ENCODE measurements around the gene GAS2.
"Not testable (repeated sequence)": the region's sequence is repeated elsewhere in the genome, so short reads cannot be mapped to it uniquely, and the experiment has no call there.

GAS2 gene

DNA sequence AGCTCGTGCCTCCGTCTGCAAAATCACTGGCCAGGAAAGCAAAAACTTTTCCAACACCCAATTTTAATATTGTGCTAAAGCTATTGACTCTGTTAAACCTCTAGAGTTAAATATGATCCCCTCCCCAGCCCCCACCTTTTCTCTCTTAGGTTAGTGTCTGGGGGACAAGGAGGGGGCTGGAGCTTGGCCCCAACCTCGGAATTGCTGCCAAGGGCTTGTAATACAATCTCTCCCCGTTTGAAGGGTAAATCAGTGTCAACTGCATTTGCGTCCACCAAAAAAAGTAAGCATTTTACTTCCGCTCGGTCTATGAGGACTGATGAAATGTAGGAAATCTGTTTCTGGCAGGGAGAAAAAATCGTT is at the start of gene GAS2:
GAS2 (plus strand) TSS at position 287 of the 363 bp plus-strand sequence. CDS start 8,259 bp downstream, outside the sequence.
- no peak for DNase-seq (ENCODE audit: low read depth in 3 of 3)

- DNase-seq (ENCODE audit: low read depth in 3 of 3) = no peak
Measured at GRCh38 chr11:22617868-22618267, 48.5 kb upstream of the GAS2 start.

- DNase-seq (ENCODE audit: low read depth in 3 of 3) = peak; percentile 22 to 54 (median 43)
Measured at GRCh38 chr11:22624742-22625447, 41.5 kb upstream of the GAS2 start.

DNA sequence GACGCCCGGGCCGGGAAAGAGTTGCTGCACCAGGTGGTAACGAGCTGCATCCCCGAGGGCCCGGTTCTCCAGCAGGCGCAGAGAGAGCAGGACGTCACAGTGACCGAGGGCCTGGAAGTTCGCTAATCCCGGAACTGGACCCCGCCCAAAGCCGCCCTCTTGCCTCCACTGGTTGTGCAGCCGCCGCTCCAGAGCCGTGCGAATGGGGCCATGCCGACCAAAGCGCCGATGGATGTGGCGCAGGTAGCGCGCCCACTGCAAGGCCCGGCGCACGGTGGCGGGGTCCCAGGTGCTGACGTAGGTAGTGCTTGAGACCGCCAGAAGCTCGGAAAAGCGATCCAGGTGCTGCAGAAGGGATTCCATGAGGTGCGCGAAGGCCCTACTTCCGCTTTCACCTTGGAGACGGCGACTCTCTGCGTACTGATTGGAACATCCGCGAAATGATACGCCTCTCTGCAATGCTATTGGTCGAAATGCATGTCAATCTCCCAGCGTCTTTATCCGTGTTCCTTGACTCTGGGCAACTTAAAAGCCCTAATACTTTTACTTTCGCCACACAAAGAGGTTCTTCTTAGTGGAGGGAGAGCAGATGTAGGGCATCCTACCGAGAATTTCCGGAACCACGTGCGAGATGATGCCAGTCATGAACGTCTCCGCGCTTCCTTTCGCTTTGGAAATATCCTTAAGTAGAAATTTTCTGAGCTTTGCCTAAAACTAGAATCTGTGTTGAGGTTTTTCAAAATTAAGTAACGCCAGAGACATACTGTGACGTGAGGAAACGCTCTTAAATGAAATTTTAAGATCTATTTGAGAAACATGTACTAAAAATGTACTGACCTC is 40.7 kb upstream of the GAS2 start, which contains the start of gene FANCF:
FANCF (minus strand) TSS at position 376 of the 840 bp plus-strand sequence; CDS start at position 363, 13 bp downstream.
- DNase-seq (ENCODE audit: low read depth in 3 of 3) = peak; percentile 86 to 95 (median 87)

DNA sequence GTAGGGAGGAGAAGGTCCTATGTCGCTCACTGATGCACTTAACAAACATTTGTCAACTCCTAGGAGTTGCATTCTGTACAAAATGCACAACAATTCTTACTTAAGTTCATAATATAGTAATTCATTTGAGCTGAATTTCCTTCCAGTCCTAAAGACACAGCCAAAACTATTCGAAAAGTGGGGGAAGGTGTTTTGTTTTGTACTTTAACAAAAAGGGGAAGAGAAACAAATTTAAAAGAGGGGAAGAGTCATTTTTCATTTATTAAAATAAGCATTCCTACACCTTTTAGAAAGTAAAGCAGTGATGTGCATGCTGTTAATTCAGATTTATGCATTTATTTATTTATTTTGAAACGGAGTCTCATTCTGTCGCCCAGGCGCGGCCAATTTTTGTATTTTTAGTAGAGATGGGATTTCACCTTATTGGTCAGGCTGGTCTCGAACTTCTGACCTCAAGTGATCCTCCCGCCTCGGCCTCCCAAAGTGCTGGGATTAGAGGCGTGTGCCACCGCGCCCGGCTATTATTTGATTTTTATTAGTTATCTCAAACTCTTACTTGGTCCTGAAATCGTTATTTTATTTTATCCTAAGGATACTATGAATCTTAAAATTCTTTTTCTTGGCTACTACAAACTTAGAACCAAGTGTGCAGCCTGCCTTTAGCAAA is 39.7 kb upstream of the GAS2 start:
- no peak for DNase-seq (ENCODE audit: low read depth in 3 of 3)

DNA sequence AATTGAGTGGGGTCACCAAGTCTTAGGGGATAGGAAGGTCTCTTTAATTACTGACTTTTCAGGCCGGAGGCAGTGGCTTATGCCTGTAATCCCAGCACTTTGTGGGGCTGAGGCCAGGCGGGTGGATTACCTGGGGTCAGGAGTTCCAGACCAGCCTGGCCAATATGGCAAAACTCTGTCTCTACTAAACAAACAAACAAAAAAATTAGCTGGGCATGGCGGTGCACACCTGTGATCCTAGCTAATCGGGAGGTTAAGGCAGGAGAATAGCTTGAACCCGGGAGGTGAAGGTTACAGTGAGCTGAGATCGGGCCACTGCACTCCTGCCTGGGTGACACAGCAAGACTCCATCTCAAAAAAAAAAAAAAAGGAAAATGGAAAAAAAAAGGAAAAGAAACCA is 39.0 kb upstream of the GAS2 start:
- no peak for DNase-seq (ENCODE audit: low read depth in 3 of 3)

- DNase-seq (ENCODE audit: low read depth in 3 of 3) = no peak
Measured at GRCh38 chr11:22633354-22633902, 33.0 kb upstream of the GAS2 start.

GRCh38 chr11:22634897-22635629 is 31.3 kb upstream of the GAS2 start:
- no peak for DNase-seq (ENCODE audit: low read depth in 3 of 3)

DNA sequence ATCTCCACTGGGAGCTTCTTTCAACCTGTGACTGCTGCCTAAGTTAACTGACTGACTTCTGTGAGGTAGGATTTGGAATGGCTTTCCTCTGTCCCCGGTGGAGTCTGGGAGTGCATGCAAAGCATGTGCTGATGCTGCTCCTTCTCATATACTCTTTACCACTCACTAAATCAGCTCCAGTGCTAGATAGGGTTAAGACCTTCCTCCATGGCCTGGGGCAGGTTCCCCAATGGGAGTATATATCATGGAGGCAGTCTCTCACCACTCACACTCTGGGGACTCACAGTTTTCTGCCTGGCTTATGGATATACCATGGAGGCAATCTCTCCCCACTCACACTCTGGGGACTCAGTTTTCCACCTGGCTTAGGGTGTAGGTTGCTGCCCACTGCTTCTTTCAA is 30.7 kb upstream of the GAS2 start:
- DNase-seq (ENCODE audit: low read depth in 3 of 3) = no peak

- DNase-seq (ENCODE audit: low read depth in 3 of 3) = no peak
Measured at GRCh38 chr11:22640862-22641261, 25.5 kb upstream of the GAS2 start.

DNA sequence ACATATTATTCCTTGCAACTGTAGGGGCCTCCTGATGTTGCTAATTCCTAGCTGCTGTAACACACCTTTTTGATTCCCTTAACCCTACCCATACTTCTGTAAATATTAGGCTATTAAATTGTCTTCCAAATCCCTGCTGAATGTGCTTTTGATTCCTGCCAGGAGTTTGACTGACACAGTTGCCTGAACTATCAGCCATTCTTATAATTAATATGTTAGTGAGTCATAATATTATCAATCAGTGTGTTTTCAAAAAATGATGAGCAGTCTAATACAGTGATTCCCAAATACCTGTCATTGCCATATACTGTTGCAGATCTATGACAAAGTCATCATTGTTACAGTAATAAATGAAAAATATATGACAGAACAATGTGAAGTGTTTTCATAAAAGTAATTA is 24.9 kb upstream of the GAS2 start:
- no peak for DNase-seq (ENCODE audit: low read depth in 3 of 3)

DNA sequence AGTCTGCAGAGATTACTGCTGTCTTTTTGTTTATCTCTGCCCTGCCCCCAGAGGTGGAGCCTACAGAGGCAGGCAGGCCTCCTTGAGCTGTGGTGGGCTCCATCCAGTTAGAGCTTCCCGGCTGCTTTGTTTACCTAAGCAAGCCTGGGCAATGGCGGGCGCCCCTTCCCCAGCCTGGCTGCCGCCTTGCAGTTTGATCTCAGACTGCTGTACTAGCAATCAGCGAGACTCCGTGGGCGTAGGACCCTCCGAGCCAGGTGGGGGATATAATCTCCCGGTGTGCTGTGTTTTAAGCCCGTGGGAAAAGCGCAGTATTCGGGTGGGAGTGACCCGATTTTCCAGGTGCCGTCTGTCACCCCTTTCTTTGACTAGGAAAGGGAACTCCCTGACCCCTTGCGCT is 14.1 kb upstream of the GAS2 start:
- DNase-seq (ENCODE audit: low read depth in 3 of 3) = not testable (repeated sequence)

DNA sequence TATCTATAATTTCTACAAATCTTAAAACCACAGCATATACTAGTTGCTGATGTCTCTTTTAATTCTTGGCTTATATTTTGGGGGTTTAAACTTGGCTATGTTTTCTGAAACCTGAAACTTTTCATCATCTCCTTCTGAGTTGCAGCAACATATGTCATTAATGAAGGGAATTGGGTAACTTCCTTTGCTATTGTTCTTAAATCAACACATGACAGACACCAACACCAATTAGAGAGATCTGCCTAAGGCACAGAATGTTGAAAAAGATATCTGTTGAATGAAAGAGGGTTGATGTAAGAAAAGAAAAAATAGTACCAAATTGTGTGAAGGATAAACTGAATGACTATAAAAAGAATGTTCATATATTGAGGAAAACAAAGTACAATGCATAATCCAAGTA is 10.3 kb upstream of the GAS2 start:
- no peak for DNase-seq (ENCODE audit: low read depth in 3 of 3)

DNA sequence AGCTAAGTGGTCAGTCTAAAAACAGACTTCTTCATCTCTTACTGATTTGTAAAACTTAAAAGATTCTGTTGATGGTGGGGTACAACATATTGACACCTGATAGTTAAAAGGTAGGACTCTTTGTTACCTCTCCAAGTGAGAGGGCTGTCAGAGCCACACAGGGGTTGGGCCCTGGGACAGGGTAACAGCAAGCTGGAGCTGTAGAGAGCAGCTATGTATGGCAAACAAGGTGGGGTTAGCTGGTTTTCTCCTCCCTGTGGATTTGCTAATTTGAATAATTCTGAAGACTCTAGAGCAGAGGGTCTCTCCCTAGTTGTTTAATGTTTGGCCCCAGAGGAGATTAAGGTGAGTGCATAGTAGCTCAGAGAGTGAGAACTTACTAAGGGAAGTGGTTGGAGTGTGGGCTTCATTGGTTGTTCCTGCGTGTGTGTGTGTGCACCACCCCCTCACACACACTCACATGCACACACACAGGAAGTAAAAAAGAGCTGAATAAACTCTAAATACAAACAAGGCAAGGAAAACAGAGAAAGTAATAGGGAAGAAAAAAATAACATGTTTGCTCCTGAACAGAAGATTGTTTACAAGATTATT is 9.2 kb upstream of the GAS2 start:
- DNase-seq (ENCODE audit: low read depth in 3 of 3) = no peak

DNA sequence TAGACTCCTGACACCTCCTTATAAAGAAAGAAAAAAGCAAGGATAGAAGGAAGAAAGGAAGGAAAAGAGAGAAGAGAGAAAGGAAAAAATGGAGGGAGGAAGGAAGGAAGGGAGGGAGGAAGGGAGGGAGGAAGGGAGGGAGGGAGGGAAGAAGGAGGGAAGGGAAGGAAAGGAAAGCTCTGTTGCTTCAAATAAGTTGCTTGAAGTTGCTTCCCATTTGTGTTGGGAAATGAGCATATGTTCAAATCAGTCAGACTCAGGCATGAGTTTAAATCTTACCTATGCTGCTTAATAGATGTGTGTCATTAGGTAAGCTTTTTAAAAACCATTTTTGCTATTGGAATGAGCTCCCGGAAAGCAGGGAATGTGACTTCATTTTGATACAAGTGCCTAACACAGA is 6.6 kb upstream of the GAS2 start:
- DNase-seq (ENCODE audit: low read depth in 3 of 3) = no peak

DNA sequence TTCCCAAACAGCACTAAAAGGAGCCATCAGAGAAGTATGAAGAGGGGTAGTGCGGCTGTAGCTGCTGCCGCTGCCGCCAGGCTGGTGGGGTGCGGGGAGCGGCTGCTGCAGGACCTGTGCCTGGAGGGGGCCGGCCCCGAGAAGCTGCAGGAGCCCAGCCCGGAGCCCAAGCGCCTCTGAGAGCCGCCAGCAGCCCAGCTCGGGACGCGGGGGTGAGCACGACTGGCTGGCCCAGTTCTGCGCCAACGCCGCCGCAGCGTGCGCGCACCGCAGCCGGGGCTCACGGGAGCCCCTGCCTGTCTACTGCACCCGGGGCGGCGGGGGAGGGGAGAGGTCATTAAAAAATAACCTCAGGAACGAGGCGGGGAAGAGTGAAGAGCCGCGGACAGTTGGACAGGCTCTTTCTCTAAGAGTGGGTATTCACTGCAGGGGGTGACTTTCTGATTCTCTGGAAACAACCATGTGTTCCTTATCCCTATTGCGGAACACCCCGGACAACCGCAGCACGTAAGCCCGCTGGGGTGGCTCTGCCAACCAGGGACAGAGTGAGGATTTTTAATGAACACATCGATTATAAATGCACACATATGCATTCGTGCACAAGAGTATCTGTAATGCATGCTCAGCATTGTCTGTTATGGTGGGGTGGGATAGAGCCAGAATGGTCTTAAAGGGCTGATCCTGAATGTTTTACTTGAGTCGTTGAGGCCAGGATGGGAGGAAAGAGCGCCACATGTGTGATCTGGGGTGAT is 453 bp downstream of the GAS2 start:
- no peak for DNase-seq (ENCODE audit: low read depth in 3 of 3)

DNA sequence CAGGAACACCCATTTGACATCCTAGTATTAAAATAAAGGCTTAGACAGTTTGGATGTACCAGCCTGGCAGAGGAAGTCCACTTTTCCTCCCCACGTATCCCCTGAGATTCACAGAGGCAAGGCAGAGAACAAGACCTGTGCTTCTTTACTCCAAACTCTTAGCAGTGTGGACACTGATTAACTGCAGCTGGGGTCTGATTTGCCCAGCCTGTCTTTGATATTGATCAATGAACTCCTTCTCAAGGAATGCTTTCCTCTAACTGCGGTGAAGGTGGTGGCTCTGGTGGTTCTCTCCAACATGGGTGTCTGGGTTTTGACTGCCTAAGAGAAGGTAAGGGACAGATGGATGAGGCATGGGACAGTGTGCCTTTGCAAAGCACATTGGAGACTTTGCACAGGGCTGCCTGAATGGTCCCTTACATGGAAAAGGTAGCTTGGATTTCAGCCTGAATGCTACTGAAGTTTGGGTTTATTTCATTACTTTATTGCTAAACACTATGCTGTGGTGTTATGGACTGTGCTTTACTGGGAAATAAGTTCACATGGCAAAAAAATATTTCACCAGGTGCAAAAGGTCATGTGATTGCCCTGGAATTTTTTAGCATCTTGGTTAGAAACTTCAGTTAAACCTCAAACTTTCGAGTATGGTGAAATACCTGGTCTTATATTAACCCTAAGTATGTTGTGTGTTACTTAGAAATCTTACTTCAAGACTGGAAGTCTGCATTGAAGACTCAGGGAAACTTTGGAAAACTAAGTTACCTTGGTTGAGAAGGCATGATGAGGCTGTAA is 1.8 kb downstream of the GAS2 start:
- DNase-seq (ENCODE audit: low read depth in 3 of 3) = no peak

DNA sequence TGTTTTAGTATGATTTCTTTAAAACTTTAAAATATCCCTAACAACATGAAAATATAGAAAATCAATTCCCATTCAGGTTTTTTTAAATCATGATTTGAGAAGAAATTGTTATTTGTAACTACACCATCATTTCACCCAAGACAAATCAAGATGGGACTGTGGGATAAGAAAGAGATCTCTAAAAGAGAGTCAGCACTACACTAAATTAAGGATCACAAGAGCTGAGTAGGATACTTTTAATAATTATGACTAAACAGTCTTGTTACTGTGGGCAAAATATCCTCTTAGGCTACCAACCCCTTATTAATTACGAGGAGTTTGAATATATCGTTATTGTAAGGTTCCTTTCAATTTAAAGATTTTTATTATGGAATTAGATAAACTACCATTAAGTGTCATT is 3.0 kb downstream of the GAS2 start:
- no peak for DNase-seq (ENCODE audit: low read depth in 3 of 3)

GRCh38 chr11:22670830-22671229 is 4.4 kb downstream of the GAS2 start:
- no peak for DNase-seq (ENCODE audit: low read depth in 3 of 3)

- DNase-seq (ENCODE audit: low read depth in 3 of 3) = no peak
Measured at GRCh38 chr11:22671751-22672150, 5.3 kb downstream of the GAS2 start.

All from stimulated activated CD4-positive, alpha-beta T cell treated with anti-CD3 and anti-CD28 coated beads, TNF-alpha, amount 100 ng/mL, for 24 hours (primary cell).